Measurements from ENCODE around the gene PDCD2L. TPM values are rescaled to one million over a fixed set of nuclear protein-coding genes. Genes with fewer than 3 reads are reported as not detected.
"Not testable (repeated sequence)": the region's sequence is repeated elsewhere in the genome, so short reads cannot be mapped to it uniquely, and the experiment has no call there.

The PDCD2L gene
- total and polyA plus RNA-seq, 8 donors = 4.2 to 11.2 (median 6.6) TPM

- Histone ChIP-seq H3K27me3 (no peaks in the 10 kb centered on the region), H3K4me1 (peaks cover 0 to 7% (median 0%) of the 10 kb centered on the region in 3 donors), H3K4me3 (no peak overlapping the region), H3K36me3 (peaks cover 13 to 54% (median 19%) of the 10 kb centered on the region in 3 donors), H3K9me3 (no peaks in the 10 kb centered on the region), H3K27ac (no peak overlapping the region)
- no peak for TF ChIP-seq CTCF (IDR thresholded peaks at IDR 0.05)
- 70 to 72% methylated on average over 4 of the region's 4 CpGs for WGBS, 2 donors
- ATAC-seq (no peak), FAIRE-seq (no peak), DNase-seq (no peak)
- intact Hi-C loops (cut with DNase I) = no loop called here
These were observed 53.2 kb downstream of the PDCD2L start for GRCh38 chr19:34457446-34457845.

- FAIRE-seq = no peak
- no peaks in the 10 kb centered on the region for H3K27me3 ChIP-seq
These were observed 54.5 kb downstream of the PDCD2L start for GRCh38 chr19:34458677-34459076.

GRCh38 chr19:34459614-34460013 is 55.4 kb downstream of the PDCD2L start:
- Histone ChIP-seq H3K9me3 (no peaks in the 10 kb centered on the region), H3K27ac (peak overlapping the region in 2 of 4 donors; percentile 2 to 34), H3K36me3 (peaks cover 5 to 56% (median 19%) of the 10 kb centered on the region in 3 donors), H3K27me3 (no peaks in the 10 kb centered on the region), H3K4me3 (no peak overlapping the region), H3K4me1 (peaks cover 0 to 7% (median 0%) of the 10 kb centered on the region in 3 donors)
- 37 to 38% methylated on average over 2 of the region's 2 CpGs for WGBS, 2 donors
- ATAC-seq = peak in 3 of 4 donors; percentile 61 to 79 (median 67)
- no peak for DNase-seq
- TF ChIP-seq CTCF (IDR thresholded peaks at IDR 0.05) = no peak
- no peak for FAIRE-seq
- intact Hi-C loops (cut with DNase I) = no loop called here

More at GRCh38 chr19:34458677-34459076, 54.5 kb downstream of the PDCD2L start:
- WGBS, 2 donors = 92 to 93% methylated on average over 5 of the region's 5 CpGs
- Histone ChIP-seq H3K27ac (no peak overlapping the region), H3K9me3 (no peaks in the 10 kb centered on the region), H3K36me3 (peaks cover 5 to 56% (median 19%) of the 10 kb centered on the region in 3 donors), H3K4me3 (no peak overlapping the region), H3K4me1 (peaks cover 0 to 7% (median 0%) of the 10 kb centered on the region in 3 donors)
- ATAC-seq = no peak
- no peak for TF ChIP-seq CTCF (IDR thresholded peaks at IDR 0.05)
- DNase-seq = no peak
- intact Hi-C loops (cut with DNase I) = no loop called here

- Histone ChIP-seq H3K4me1 (peaks cover 0 to 7% (median 0%) of the 10 kb centered on the region in 3 donors), H3K9me3 (no peaks in the 10 kb centered on the region), H3K36me3 (peaks cover 0 to 60% (median 19%) of the 10 kb centered on the region in 3 donors), H3K4me3 (no peak overlapping the region), H3K27me3 (no peaks in the 10 kb centered on the region), H3K27ac (peak overlapping the region in 1 of 4 donors; percentile 8)
- ATAC-seq (peak in 1 of 4 donors; percentile 42), FAIRE-seq (no peak), DNase-seq (no peak)
- WGBS, 2 donors = 88 to 92% methylated on average over 5 of the region's 5 CpGs
- intact Hi-C loops (cut with DNase I) = no loop called here
- TF ChIP-seq CTCF (IDR thresholded peaks at IDR 0.05) = no peak
These were observed 57.3 kb downstream of the PDCD2L start for GRCh38 chr19:34461375-34462100.

GRCh38 chr19:34464785-34465184 is 60.6 kb downstream of the PDCD2L start:
- H3K4me3 ChIP-seq; DNase-seq; ATAC-seq; H3K9me3 ChIP-seq; FAIRE-seq; H3K27ac ChIP-seq; H3K4me1 ChIP-seq; intact Hi-C loops (cut with DNase I); H3K27me3 ChIP-seq: not testable (repeated sequence)
- peaks cover 3 to 64% (median 22%) of the 10 kb centered on the region in 3 donors for H3K36me3 ChIP-seq
- WGBS, 2 donors = 96 to 99% methylated on average over 4 of the region's 4 CpGs
